HepG2 (cell line): ENCODE measurements around the gene EXOC3L4. TPM values are rescaled to one million over a fixed set of nuclear protein-coding genes. Genes with fewer than 3 reads are reported as not detected.

Experiments
- CBX2 ChIP-seq, 2 experiments: fragments of 200-600 bp in 1 of 2; sonication (generic); formaldehyde crosslinking in 1 of 2; IDR thresholded peaks; 2 replicates each; pipeline versions ENCODE4 v1.7.0 to v1.8.1; 2018 to 2022; ENCODE audit warnings: low read depth in 2 of 2, low read length in 1 of 2, mild to moderate bottlenecking in 1 of 2, missing genetic modification reagents in 1 of 2
- DDIT3 ChIP-seq: sonication (generic); formaldehyde crosslinking; IDR thresholded peaks from 2 replicates; pipeline ENCODE4 v1.4.0; 2020; ENCODE audit warnings: mild to moderate bottlenecking, missing genetic modification reagents
- KAT2B ChIP-seq: fragments of 150-350 bp; IDR thresholded peaks from 2 replicates; pipeline ENCODE4 v1.6.1; 2014; ENCODE audit warnings: low read depth, low read length, borderline replicate concordance
- LBX2 ChIP-seq: sonication (generic); formaldehyde crosslinking; IDR thresholded peaks from 2 replicates; pipeline ENCODE4 v1.5.0; 2020; ENCODE audit warnings: missing genetic modification reagents, mild to moderate bottlenecking, borderline replicate concordance
- MTF2 ChIP-seq: sonication (generic); formaldehyde crosslinking; IDR thresholded peaks from 2 replicates; pipeline ENCODE4 v1.5.0; 2020; ENCODE audit warnings: missing genetic modification reagents, borderline replicate concordance
- SCMH1 ChIP-seq: sonication (generic); formaldehyde crosslinking; IDR thresholded peaks from 2 replicates; pipeline ENCODE4 v1.9.0; 2021; ENCODE audit warnings: missing genetic modification reagents, mild to moderate bottlenecking, borderline replicate concordance
- SIX1 ChIP-seq: sonication (generic); formaldehyde crosslinking; IDR thresholded peaks from 2 replicates; pipeline ENCODE4 v1.4.0; 2020; ENCODE audit warnings: missing genetic modification reagents, borderline replicate concordance
- SRY ChIP-seq: sonication (generic); formaldehyde crosslinking; IDR thresholded peaks from 2 replicates; pipeline ENCODE4 v1.8.0; 2022; ENCODE audit warnings: mild to moderate bottlenecking, missing genetic modification reagents
- ZBTB3 ChIP-seq: sonication (generic); formaldehyde crosslinking; IDR thresholded peaks from 2 replicates; pipeline ENCODE4 v1.4.0; 2020; ENCODE audit warnings: low read depth, mild to moderate bottlenecking, moderate library complexity, missing genetic modification reagents, borderline replicate concordance
- ZBTB43 ChIP-seq: sonication (generic); formaldehyde crosslinking; conservative IDR thresholded peaks from 2 replicates; pipeline ENCODE4 v1.4.0; 2020; ENCODE audit warnings: missing genetic modification reagents
- ZFP37 ChIP-seq: sonication (generic); formaldehyde crosslinking; IDR thresholded peaks from 2 replicates; pipeline ENCODE4 v1.4.0; 2020; ENCODE audit warnings: missing genetic modification reagents, borderline replicate concordance
- ZNF232 ChIP-seq: sonication (generic); formaldehyde crosslinking; IDR thresholded peaks from 2 replicates; pipeline ENCODE4 v1.4.0; 2020; ENCODE audit warnings: missing genetic modification reagents, borderline replicate concordance
- ZNF326 ChIP-seq: sonication (generic); formaldehyde crosslinking; IDR thresholded peaks from 2 replicates; pipeline ENCODE4 v1.4.0; 2020; ENCODE audit warnings: missing genetic modification reagents, borderline replicate concordance
- ZNF549 ChIP-seq: sonication (generic); formaldehyde crosslinking; IDR thresholded peaks from 2 replicates; pipeline ENCODE4 v1.5.0; 2020; ENCODE audit warnings: missing genetic modification reagents
- ZNF614 ChIP-seq: IDR thresholded peaks from 2 replicates; pipeline ENCODE4 v1.6.1; 2018; ENCODE audit warnings: missing biosample characterization, missing genetic modification reagents, inconsistent platforms, borderline replicate concordance
- ZNF674 ChIP-seq: sonication (generic); formaldehyde crosslinking; IDR thresholded peaks from 2 replicates; pipeline ENCODE4 v1.5.0; 2020; ENCODE audit warnings: low read depth, mild to moderate bottlenecking, missing genetic modification reagents
- ZNF7 ChIP-seq: IDR thresholded peaks from 2 replicates; pipeline ENCODE4 v1.6.1; 2016; ENCODE audit warnings: missing biosample characterization, missing genetic modification reagents
- ZNF879 ChIP-seq: sonication (generic); formaldehyde crosslinking; IDR thresholded peaks from 2 replicates; pipeline ENCODE4 v1.8.1; 2023; ENCODE audit warnings: missing genetic modification reagents
- polyA plus RNA-seq, 8 experiments: library from polyadenylated mRNA; depleted of rRNA in 3 of 8; stranded (reverse) in 7 of 8; unstranded in 1 of 8; fragments of >200 nt; fragmentation: Illumina TruSeq in 4 of 8; extraction: Trizol in 4 of 8; gene quantifications; 2 replicates each; pipeline versions ENCODE4 v1.2.1 to v1.2.3, GENCODE V29; 2011 to 2016; ENCODE audit warnings: low read depth in 4 of 8, missing spikeins in 1 of 8, mixed read lengths in 1 of 8; ENCODE audit not compliant: insufficient read depth in 1 of 8
- total RNA-seq, 5 experiments: library from RNA; depleted of rRNA; stranded (reverse); fragments of >200 nt; fragmentation: Illumina TruSeq; extraction: Trizol; gene quantifications; 2 replicates each; pipeline ENCODE4 v1.2.3, GENCODE V29; 2016; ENCODE audit warnings: low read depth in 1 of 5
- TF ChIP-seq, protein P1 (sequence below): sonication (generic); formaldehyde crosslinking; IDR thresholded peaks from 2 replicates; pipeline ENCODE4 v1.5.0; 2020; ENCODE audit warnings: missing genetic modification reagents
- TF ChIP-seq, protein P2 (sequence below): sonication (generic); formaldehyde crosslinking; IDR thresholded peaks from 2 replicates; pipeline ENCODE4 v1.4.0; 2020; ENCODE audit warnings: missing genetic modification reagents, mild to moderate bottlenecking, borderline replicate concordance

The EXOC3L4 gene
- total and polyA plus RNA-seq, 2 of the 13 experiments (the other 11 are each of a cell fraction or from before 2014, with no cell fraction given) = 11.8 to 27.0 TPM

DNA sequence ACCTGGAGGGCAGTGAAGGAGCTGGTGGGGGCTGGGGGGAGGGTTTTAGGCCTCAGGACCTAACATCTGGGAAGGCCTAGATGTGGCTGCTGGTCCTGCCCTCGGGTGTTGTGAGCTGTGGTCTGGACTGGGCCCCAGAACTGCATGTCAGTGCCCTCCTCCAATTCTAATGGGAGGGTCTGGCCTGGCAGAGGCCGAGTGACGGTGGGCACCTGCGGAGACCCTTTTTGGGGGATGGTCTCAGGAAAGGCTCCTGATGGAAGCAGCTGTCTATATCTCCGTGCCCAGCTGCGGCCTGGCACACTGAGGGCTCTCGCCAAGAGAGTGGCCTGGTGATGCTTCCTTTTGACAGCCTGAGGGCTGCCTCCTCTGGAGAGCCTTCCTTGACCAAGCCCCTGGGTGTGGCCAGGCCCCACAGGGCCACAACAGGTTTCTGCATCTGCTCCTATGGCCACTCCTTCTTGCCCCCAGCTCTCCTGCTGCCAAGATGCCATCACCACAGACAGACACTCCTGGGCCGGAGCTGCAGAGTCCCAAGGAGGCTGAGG is 5.3 kb downstream of the EXOC3L4 start (continued):
- TF ChIP-seq, protein P1, sequence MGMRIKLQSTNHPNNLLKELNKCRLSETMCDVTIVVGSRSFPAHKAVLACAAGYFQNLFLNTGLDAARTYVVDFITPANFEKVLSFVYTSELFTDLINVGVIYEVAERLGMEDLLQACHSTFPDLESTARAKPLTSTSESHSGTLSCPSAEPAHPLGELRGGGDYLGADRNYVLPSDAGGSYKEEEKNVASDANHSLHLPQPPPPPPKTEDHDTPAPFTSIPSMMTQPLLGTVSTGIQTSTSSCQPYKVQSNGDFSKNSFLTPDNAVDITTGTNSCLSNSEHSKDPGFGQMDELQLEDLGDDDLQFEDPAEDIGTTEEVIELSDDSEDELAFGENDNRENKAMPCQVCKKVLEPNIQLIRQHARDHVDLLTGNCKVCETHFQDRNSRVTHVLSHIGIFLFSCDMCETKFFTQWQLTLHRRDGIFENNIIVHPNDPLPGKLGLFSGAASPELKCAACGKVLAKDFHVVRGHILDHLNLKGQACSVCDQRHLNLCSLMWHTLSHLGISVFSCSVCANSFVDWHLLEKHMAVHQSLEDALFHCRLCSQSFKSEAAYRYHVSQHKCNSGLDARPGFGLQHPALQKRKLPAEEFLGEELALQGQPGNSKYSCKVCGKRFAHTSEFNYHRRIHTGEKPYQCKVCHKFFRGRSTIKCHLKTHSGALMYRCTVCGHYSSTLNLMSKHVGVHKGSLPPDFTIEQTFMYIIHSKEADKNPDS (CRISPR knock-in tag) = no peak
- TF ChIP-seq CBX2 (IDR thresholded peaks at IDR 0.05; ENCODE audit: low read depth, low read length) (no peak), CBX2 (CRISPR knock-in tag; IDR thresholded peaks at IDR 0.05; ENCODE audit: low read depth) (no peak), ZNF879 (CRISPR knock-in tag) (no peak), MTF2 (CRISPR knock-in tag) (no peak), LBX2 (CRISPR knock-in tag) (no peak), SCMH1 (no peak), ZFP37 (CRISPR knock-in tag) (no peak), ZBTB3 (CRISPR knock-in tag) (no peak), ZNF674 (CRISPR knock-in tag) (no peak), ZBTB43 (CRISPR knock-in tag) (no peak), ZNF549 (no peak), ZNF326 (CRISPR knock-in tag) (no peak), ZNF614 (CRISPR knock-in tag) (no peak), SRY (CRISPR knock-in tag) (no peak), SIX1 (CRISPR knock-in tag) (no peak), ZNF232 (CRISPR knock-in tag) (no peak), ZNF7 (CRISPR knock-in tag) (no peak), DDIT3 (CRISPR knock-in tag) (no peak), KAT2B (no peak)
- TF ChIP-seq, protein P2, sequence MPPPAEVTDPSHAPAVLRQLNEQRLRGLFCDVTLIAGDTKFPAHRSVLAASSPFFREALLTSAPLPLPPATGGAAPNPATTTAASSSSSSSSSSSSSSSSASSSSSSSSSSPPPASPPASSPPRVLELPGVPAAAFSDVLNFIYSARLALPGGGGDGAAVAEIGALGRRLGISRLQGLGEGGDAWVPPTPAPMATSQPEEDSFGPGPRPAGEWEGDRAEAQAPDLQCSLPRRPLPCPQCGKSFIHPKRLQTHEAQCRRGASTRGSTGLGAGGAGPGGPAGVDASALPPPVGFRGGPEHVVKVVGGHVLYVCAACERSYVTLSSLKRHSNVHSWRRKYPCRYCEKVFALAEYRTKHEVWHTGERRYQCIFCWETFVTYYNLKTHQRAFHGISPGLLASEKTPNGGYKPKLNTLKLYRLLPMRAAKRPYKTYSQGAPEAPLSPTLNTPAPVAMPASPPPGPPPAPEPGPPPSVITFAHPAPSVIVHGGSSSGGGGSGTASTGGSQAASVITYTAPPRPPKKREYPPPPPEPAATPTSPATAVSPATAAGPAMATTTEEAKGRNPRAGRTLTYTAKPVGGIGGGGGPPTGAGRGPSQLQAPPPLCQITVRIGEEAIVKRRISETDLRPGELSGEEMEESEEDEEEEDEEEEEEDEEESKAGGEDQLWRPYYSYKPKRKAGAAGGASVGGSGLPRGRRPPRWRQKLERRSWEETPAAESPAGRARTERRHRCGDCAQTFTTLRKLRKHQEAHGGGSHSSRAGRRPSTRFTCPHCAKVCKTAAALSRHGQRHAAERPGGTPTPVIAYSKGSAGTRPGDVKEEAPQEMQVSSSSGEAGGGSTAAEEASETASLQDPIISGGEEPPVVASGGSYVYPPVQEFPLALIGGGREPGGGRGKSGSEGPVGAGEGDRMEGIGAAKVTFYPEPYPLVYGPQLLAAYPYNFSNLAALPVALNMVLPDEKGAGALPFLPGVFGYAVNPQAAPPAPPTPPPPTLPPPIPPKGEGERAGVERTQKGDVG (CRISPR knock-in tag) = no peak
